SK-N-MC (cell line): ENCODE results near the gene OSBPL5.

Experiments
- DNase-seq: peaks from one replicate; pipeline ENCODE4 v3.0.0-alpha.2; 2011; ENCODE audit warnings: low read depth, low spot score
- H3K27ac ChIP-seq: fragments of 200-600 bp; sonication (generic); 2 replicates; pipeline ENCODE4 v1.5.1; 2016; ENCODE audit warnings: mixed run types
- H3K36me3 ChIP-seq: fragments of 200-600 bp; sonication (generic); 2 replicates; pipeline ENCODE4 v1.6.1; 2017; ENCODE audit warnings: antibody characterized with exemption, low read length, mixed read lengths; ENCODE audit not compliant: insufficient read depth
- H3K4me3 ChIP-seq: fragments of 200-600 bp; sonication (generic); 2 replicates; pipeline ENCODE4 v1.5.1; 2016
- H3K9ac ChIP-seq: fragments of 200-600 bp; sonication (generic); 2 replicates; pipeline ENCODE4 v1.8.0; 2017; ENCODE audit warnings: mixed run types, mixed read lengths; ENCODE audit not compliant: insufficient read length
- H3K9me3 ChIP-seq: fragments of 200-600 bp; sonication (generic); 2 replicates; pipeline ENCODE4 v1.6.1; 2017; ENCODE audit warnings: low read depth, mild to moderate bottlenecking, antibody characterized with exemption, low read length, moderate library complexity, mixed read lengths
- EZH2 ChIP-seq: fragments of 200-600 bp; sonication (generic); IDR thresholded peaks from one replicate; pipeline ENCODE4 v1.6.1; 2017; ENCODE audit warnings: antibody characterized with exemption
- FOXP2 ChIP-seq: optimal IDR thresholded peaks from 2 replicates; pipeline ENCODE3; 2011; ENCODE audit warnings: mild to moderate bottlenecking, moderate library complexity; ENCODE audit not compliant: insufficient read depth; ENCODE audit errors: extremely low read length, control extremely low read depth
- POLR2AphosphoS5 ChIP-seq: IDR thresholded peaks from 2 replicates; pipeline ENCODE4 v1.6.1; 2012; ENCODE audit warnings: mild to moderate bottlenecking, low read depth, low read length, borderline replicate concordance

The OSBPL5 gene

DNA sequence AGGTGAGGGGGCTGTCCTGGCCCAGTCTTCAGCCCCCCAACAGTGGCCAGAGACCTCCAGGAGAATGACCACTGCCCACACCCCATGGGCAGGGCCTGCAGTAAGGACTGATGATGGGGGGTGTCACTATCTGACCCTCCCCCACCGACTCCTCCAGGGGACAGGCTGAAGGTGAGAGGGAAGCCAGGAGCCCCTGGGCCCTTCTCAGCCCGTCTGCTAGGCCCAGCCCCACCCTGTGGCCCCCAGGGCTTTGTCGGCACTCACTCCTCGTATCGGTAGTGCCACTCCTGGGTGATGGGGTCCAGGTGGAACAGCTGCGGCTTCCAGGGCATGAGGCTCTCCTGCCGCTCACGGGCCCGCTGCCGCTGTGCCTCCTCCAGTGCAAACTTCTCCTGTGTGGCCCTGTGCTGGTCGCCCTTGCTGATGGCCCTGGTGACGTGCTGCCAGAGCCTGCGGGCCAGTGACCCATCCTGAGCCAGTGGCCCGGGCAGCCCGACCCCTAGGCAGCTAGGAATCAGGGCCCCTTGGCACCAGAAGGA lies 72.4 kb downstream of the OSBPL5 start:
- H3K9me3 ChIP-seq = no peaks in the 10 kb centered on the region
- no peak overlapping the region for H3K4me3 ChIP-seq
- H3K27ac ChIP-seq = no peak overlapping the region
- H3K9ac ChIP-seq = no peak overlapping the region
- no peak for DNase-seq
- TF ChIP-seq POLR2AphosphoS5 (no peak), EZH2 (no peak), FOXP2 (no peak)
- no peaks in the 10 kb centered on the region for H3K36me3 ChIP-seq

DNA sequence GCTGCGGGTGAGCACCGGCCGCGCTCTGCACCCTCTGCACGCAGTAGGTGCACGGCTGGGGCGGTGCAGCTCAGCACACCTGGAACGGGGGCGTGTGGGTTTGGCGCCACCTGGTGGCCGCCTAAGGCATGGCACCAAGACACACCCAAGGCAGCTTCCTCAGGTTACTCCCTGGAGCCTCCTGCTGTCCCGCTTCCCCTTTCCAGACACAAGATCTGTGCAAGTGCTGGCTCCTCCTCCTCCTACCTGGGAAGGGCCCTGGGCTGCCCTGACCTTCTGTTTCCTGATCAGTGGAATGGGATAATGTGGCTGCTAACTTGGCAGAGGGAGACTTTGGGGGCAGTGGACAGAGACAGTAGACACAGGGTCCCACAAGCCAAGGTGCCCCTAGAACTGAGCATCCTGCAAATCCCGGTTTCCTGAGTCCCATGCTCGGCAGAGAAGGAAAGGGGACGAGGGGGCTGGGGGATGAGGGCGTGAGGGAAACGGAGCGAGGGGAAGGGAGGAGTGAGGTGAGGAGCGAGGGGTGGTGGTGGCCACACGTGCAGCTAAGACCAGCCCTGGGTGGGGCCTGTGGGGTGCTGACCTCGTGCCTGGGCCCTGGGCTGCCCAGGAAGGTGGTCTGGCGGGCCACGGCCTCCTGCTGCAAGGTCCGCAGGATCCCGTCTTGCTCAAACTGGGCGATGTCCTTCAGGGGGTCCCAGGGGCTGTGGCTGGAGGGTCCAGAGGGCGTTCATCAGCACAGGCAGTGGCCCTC lies 73.1 kb downstream of the OSBPL5 start:
- no peak for TF ChIP-seq EZH2
- no peak for TF ChIP-seq POLR2AphosphoS5
- no peak for TF ChIP-seq FOXP2
- H3K27ac ChIP-seq = no peak overlapping the region
- H3K4me3 ChIP-seq = no peak overlapping the region
- no peaks in the 10 kb centered on the region for H3K9me3 ChIP-seq
- no peaks in the 10 kb centered on the region for H3K36me3 ChIP-seq
- H3K9ac ChIP-seq = no peak overlapping the region
- DNase-seq = no peak

DNA sequence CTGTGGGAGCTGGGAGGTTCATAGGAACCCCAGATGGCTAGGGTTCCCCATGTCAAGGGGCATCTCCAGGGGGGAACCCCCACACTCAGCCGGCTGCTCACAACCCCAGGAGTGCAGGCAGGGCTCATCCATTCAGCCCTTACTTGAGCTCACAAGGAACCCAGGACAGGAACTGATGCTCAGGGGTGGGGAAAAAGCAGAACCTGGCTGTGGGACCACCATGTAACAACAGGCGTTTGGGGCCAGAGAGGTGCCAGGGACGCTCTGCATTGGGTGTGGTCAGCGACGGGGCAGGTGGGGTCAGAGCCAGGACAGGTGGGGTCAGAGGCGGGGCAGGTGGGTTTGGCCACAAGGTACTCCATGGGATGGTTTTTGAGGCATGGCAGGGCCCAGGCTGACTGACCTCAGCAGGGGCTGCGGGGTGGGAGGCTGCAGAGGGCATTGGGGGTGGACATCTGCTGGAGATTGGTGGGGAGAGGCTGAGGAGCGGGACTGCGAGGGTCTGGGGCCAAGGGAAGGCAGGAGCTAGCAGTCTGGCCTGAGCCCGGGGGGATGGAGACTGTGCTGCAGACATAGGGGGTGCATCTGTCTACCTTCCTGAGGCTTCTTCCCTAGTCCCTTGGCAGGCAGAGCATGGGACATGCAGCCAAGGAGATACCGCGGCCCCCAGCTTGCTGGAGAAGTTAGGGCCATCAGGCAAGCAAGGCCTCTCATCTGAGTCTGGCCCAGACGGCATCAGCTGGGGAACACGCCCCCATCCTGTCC lies 73.8 kb downstream of the OSBPL5 start:
- TF ChIP-seq FOXP2 (no peak), POLR2AphosphoS5 (no peak), EZH2 (no peak)
- Histone ChIP-seq H3K4me3 (no peak overlapping the region), H3K36me3 (no peaks in the 10 kb centered on the region), H3K9ac (no peak overlapping the region), H3K27ac (no peak overlapping the region), H3K9me3 (no peaks in the 10 kb centered on the region)
- DNase-seq = no peak

- no peak for DNase-seq
- Histone ChIP-seq H3K36me3 (no peaks in the 10 kb centered on the region), H3K9ac (no peak overlapping the region), H3K9me3 (no peaks in the 10 kb centered on the region), H3K4me3 (no peak overlapping the region), H3K27ac (no peak overlapping the region)
- no peak for TF ChIP-seq EZH2
- no peak for TF ChIP-seq POLR2AphosphoS5
- TF ChIP-seq FOXP2 = no peak
Measured at GRCh38 chr11:3090096-3090901, 74.8 kb downstream of the OSBPL5 start.

- Histone ChIP-seq H3K9me3 (no peaks in the 10 kb centered on the region), H3K27ac (no peak overlapping the region), H3K4me3 (no peak overlapping the region), H3K36me3 (no peaks in the 10 kb centered on the region), H3K9ac (no peak overlapping the region)
- no peak for TF ChIP-seq EZH2
- no peak for TF ChIP-seq FOXP2
- no peak for TF ChIP-seq POLR2AphosphoS5
- no peak for DNase-seq
Measured at GRCh38 chr11:3089236-3090061, 75.7 kb downstream of the OSBPL5 start.

DNA sequence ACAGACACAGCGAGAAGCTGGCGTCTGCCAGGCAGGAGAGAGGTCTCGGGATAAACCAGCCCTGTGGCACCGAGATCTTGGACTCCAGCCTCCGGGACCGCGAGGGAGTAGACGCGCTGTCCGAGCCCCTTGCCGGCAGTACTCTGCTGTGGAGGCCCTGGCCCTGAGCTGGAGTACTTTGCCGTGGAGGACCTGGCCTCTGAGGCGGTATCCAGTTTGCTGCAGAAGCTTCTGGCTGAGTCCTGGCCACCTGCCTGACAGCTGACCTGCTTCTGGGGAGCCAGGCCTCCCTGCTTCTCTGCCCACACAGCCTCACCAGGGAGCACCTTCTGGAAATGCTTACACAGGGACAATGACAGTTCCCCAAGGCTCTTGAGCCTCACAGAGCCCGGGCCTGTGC lies 76.3 kb downstream of the OSBPL5 start:
- Histone ChIP-seq H3K27ac (no peak overlapping the region), H3K4me3 (no peak overlapping the region), H3K36me3 (no peaks in the 10 kb centered on the region), H3K9ac (no peak overlapping the region), H3K9me3 (no peaks in the 10 kb centered on the region)
- no peak for TF ChIP-seq FOXP2
- no peak for TF ChIP-seq POLR2AphosphoS5
- no peak for TF ChIP-seq EZH2
- no peak for DNase-seq

DNA sequence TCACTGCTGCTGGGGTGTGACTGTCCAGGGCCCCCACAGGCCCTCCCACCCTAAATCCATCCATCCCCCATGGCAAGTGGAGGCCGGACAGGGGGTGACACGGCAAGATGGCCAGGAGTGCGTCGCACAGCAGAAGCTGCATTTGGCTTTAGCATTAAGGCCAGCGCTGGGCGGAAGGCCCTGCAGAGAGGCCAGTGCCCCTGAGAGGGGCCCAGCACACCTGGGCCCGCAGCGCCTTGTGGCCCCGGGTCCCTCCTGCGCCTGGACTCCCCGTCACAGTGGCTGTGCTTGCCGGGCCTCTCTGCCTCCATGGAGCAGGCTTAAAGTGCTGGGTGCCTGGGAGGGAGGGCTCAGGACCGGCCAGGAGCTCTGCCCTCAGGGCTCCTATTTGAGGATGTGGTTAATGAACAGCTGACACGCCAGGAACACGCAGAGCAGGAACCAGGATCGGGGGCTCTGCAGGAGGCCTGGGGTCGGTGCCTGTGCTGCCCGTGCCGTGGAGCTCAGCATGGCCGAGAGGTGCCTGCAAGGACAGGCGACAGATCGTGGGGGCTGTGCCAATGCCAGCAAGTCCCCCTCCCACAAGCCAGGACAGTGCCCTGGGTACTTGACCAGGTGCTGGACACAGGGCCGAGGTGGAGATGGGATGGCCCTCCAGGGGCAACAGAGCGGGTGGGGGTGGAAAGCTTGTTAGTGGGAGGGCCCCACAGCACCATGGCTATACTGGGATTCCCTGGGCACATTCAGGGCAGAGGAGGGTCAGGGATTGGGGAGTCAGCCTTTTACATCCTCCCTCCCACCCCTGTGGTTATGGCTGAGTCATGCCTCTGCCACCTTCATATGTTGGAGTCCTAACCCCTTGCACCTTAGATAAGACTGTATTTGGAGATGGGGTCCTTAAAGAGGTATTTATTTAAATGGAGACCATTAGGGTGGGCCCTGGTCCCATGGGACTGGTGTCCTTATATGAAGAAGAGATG lies 77.0 kb downstream of the OSBPL5 start:
- no peak overlapping the region for H3K9ac ChIP-seq
- no peak overlapping the region for H3K4me3 ChIP-seq
- TF ChIP-seq EZH2 (no peak), FOXP2 (no peak), POLR2AphosphoS5 (no peak)
- DNase-seq = no peak
- H3K27ac ChIP-seq = no peak overlapping the region
- no peaks in the 10 kb centered on the region for H3K9me3 ChIP-seq
- no peaks in the 10 kb centered on the region for H3K36me3 ChIP-seq
